WTC11 (cell line): Measurements from ENCODE around the gene UNC79.

Experiments used
- ATF1 ChIP-seq: sonication (generic); formaldehyde crosslinking; IDR thresholded peaks from 2 replicates; pipeline ENCODE4 v1.8.1; 2023; ENCODE audit warnings: mild to moderate bottlenecking, moderate library complexity, missing genetic modification reagents
- CBFB ChIP-seq: sonication (generic); formaldehyde crosslinking; IDR thresholded peaks from 2 replicates; pipeline ENCODE4 v1.8.1; 2022; ENCODE audit warnings: mild to moderate bottlenecking, low read depth, missing genetic modification reagents
- ELF4 ChIP-seq: sonication (generic); formaldehyde crosslinking; IDR thresholded peaks from 2 replicates; pipeline ENCODE4 v1.8.1; 2022; ENCODE audit warnings: low read depth, mild to moderate bottlenecking, moderate library complexity, missing genetic modification reagents
- ESRRA ChIP-seq: sonication (generic); formaldehyde crosslinking; IDR thresholded peaks from 2 replicates; pipeline ENCODE4 v1.8.1; 2022; ENCODE audit warnings: mild to moderate bottlenecking, missing genetic modification reagents, borderline replicate concordance
- IRF2 ChIP-seq: sonication (generic); formaldehyde crosslinking; IDR thresholded peaks from 2 replicates; pipeline ENCODE4 v1.8.0; 2022; ENCODE audit warnings: low read depth, missing genetic modification reagents, borderline replicate concordance
- KAT7 ChIP-seq: sonication (generic); formaldehyde crosslinking; IDR thresholded peaks from 2 replicates; pipeline ENCODE4 v1.8.1; 2023; ENCODE audit warnings: missing genetic modification reagents, mild to moderate bottlenecking, borderline replicate concordance
- NFE2L1 ChIP-seq: sonication (generic); formaldehyde crosslinking; IDR thresholded peaks from 2 replicates; pipeline ENCODE4 v1.8.1; 2023; ENCODE audit warnings: missing genetic modification reagents
- TCF7 ChIP-seq: sonication (generic); formaldehyde crosslinking; IDR thresholded peaks from 2 replicates; pipeline ENCODE4 v1.8.0; 2022; ENCODE audit warnings: mild to moderate bottlenecking, low read depth, missing genetic modification reagents, moderate library complexity
- TEAD4 ChIP-seq: sonication (generic); formaldehyde crosslinking; IDR thresholded peaks from 2 replicates; pipeline ENCODE4 v1.8.0; 2022; ENCODE audit warnings: mild to moderate bottlenecking, missing genetic modification reagents
- ZNF671 ChIP-seq: fragments of 250-450 bp; sonication (Bioruptor Pico); IDR thresholded peaks from 2 replicates; pipeline ENCODE4 v1.8.0; 2021; ENCODE audit warnings: mild to moderate bottlenecking
- TF ChIP-seq, protein P1 (sequence below): sonication (generic); formaldehyde crosslinking; conservative IDR thresholded peaks from 2 replicates; pipeline ENCODE4 v1.8.1; 2022; ENCODE audit warnings: mild to moderate bottlenecking, missing genetic modification reagents
- TF ChIP-seq, protein P2 (sequence below): fragments of 200-600 bp; IDR thresholded peaks from 2 replicates; pipeline ENCODE4 v1.8.0; 2022; ENCODE audit warnings: antibody characterized with exemption
- TF ChIP-seq, protein P3 (sequence below): sonication (generic); formaldehyde crosslinking; IDR thresholded peaks from 2 replicates; pipeline ENCODE4 v1.8.0; 2023; ENCODE audit warnings: mild to moderate bottlenecking, missing genetic modification reagents

DNA sequence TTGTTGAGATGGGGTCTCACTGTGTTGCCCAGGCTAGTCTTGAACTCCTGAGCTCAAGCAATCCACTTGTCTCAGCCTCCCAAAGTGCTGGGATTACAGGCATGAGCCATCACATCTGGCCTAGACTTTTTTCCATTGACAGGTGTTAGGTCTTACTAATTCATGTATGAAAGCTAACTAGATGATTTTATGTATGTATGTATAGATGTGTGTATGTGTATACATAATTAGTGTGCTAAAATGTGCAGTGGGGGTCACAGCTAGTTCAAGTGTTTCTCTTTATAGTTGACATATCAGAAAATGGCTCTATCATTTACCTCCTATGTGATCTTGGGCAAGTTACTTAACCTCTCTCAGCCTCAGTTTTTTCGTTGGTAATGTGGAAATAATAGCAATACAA lies 23.5 kb downstream of the UNC79 start:
- TF ChIP-seq, protein P1, sequence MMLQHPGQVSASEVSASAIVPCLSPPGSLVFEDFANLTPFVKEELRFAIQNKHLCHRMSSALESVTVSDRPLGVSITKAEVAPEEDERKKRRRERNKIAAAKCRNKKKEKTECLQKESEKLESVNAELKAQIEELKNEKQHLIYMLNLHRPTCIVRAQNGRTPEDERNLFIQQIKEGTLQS (CRISPR knock-in tag), result no peak
- TF ChIP-seq, protein P2, sequence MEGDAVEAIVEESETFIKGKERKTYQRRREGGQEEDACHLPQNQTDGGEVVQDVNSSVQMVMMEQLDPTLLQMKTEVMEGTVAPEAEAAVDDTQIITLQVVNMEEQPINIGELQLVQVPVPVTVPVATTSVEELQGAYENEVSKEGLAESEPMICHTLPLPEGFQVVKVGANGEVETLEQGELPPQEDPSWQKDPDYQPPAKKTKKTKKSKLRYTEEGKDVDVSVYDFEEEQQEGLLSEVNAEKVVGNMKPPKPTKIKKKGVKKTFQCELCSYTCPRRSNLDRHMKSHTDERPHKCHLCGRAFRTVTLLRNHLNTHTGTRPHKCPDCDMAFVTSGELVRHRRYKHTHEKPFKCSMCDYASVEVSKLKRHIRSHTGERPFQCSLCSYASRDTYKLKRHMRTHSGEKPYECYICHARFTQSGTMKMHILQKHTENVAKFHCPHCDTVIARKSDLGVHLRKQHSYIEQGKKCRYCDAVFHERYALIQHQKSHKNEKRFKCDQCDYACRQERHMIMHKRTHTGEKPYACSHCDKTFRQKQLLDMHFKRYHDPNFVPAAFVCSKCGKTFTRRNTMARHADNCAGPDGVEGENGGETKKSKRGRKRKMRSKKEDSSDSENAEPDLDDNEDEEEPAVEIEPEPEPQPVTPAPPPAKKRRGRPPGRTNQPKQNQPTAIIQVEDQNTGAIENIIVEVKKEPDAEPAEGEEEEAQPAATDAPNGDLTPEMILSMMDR, result no peak
- no peak for TF ChIP-seq TEAD4 (CRISPR knock-in tag)
- no peak for TF ChIP-seq TCF7 (CRISPR knock-in tag)
- TF ChIP-seq ELF4, result no peak
- TF ChIP-seq ATF1 (CRISPR knock-in tag), result no peak
- no peak for TF ChIP-seq ZNF671
- TF ChIP-seq ESRRA (CRISPR knock-in tag), result no peak
- TF ChIP-seq IRF2, result no peak
- TF ChIP-seq NFE2L1 (CRISPR knock-in tag), result no peak
- no peak for TF ChIP-seq KAT7
- no peak for TF ChIP-seq CBFB (CRISPR knock-in tag)
- TF ChIP-seq, protein P3, sequence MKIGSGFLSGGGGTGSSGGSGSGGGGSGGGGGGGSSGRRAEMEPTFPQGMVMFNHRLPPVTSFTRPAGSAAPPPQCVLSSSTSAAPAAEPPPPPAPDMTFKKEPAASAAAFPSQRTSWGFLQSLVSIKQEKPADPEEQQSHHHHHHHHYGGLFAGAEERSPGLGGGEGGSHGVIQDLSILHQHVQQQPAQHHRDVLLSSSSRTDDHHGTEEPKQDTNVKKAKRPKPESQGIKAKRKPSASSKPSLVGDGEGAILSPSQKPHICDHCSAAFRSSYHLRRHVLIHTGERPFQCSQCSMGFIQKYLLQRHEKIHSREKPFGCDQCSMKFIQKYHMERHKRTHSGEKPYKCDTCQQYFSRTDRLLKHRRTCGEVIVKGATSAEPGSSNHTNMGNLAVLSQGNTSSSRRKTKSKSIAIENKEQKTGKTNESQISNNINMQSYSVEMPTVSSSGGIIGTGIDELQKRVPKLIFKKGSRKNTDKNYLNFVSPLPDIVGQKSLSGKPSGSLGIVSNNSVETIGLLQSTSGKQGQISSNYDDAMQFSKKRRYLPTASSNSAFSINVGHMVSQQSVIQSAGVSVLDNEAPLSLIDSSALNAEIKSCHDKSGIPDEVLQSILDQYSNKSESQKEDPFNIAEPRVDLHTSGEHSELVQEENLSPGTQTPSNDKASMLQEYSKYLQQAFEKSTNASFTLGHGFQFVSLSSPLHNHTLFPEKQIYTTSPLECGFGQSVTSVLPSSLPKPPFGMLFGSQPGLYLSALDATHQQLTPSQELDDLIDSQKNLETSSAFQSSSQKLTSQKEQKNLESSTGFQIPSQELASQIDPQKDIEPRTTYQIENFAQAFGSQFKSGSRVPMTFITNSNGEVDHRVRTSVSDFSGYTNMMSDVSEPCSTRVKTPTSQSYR (CRISPR knock-in tag), result no peak
